C1 segment of cervical spinal cord (tissue), 14 donors: ENCODE data around the gene MAEA.
"Not testable (repeated sequence)": the region's sequence is repeated elsewhere in the genome, so short reads cannot be mapped to it uniquely, and the experiment has no call there.

Experiments
- DNase-seq, 14 donors: peaks; one replicate each; lab custom pipeline; 2025; lab: John Stamatoyannopoulos, UW

The MAEA gene

DNA sequence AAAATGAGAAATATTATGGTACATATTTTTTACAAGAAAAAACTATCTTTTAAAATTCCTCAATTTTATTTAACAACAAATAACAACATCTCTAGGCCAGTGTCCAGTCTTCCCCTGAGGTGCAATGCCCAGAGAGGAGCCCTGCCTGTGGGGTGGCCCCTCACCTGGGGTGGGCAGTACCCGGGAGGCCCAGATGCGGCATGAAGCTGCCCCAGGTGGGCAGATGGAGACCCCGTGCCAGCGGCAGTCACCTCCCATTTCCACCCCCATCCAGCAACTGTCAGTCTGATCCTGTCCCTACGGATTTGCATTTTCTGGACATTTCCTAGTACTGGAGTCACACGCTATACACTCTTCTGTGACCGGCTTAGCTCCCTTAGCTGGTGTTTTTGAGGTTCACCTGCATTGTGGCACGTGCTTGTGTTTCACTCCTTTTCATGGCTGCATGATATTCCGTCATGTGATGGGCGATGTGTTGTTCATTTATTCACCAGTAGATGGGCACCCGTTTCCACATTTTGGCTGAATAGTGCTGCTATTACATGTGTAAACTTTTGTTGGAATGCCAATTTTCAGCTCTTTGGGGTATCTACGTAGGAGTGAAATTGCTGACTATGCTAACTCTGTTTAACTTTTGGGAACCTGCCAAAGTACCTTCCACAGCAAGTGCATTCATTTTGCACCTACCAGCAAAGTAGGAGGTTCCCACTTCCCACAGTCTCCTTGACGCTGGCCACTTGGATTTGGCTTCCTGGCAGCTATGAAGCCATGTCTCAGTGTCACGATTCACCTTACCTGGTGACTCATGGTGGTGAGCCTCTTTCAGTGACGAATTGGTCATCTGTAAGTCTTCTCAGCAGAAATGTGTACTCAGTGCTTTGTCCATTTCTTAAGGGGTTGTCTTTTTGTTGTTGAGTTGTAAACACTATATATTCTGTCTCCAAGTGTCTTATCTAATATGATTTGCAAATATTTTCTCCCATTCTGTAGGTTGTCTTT lies 11.7 kb upstream of the MAEA start:
- no peak for DNase-seq

DNA sequence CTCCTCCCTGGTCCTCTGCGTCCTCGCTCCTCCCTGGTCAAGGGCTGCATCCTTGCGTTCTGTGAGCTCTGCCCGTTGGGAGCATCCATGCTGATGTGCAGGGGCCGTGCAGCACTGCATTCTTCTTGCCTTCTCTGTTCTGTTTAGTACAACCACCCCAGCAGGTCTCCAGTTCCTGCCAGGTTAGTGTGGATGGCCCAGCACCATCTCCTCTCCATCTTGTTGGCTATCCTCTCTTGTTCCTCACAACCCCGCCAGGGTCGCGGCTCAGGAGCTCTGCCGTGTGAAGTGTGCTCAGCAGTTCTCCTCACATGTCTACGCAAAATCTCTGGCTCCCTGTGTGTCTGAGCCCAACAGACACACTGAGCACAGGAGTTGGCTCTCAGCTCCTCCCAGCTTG lies 10.4 kb upstream of the MAEA start:
- DNase-seq, result no peak

DNA sequence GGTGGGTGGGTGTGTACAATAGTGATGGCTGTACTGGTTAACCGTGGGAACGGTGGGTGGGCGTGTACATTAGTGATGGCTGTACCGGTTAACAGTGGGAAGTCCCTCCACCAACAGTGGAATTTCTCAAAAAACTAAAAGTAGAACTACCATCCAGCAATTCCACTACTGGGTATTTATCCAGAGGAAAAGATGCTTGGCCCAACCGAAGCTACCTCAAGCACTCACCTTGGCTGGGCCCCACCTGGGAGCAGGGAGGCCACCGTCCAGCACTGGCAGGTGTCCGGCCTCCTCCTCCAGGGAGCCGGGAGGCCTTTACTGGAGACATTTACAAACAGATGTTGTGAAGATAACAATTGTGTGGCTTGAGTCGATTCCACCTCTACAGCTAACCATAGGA lies 6.0 kb upstream of the MAEA start:
- DNase-seq, result no peak

DNA sequence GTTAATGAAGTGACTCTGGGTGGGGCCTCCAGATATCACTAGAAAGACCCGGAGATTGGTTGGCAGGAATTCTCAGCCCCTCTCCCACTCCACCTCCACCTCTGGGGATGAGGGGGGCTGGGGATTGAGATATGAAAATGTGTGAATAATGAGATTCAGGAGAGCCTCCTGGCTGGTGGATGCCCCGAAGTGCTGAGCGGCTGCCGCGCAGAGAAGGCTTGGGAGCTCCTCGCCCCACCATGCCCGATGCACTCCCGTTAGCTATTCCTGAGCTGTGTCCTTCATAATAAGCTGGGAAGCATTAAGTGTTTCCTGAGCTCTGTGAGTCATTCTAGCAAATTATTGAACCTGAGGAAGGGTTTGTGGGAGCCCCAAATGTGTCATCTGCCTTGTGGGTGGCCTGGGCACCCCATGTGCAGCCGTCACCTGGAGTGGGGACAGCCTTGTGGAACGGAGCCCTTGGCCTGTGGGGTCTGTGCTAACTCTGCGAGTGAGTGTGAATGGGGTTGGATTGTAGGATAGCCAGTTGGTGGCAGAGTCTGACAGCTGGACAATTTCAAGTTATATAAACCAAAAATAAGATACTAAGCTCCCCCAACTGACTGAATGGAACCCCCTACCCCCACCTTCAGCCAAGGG lies 4.4 kb upstream of the MAEA start:
- no peak for DNase-seq

DNA sequence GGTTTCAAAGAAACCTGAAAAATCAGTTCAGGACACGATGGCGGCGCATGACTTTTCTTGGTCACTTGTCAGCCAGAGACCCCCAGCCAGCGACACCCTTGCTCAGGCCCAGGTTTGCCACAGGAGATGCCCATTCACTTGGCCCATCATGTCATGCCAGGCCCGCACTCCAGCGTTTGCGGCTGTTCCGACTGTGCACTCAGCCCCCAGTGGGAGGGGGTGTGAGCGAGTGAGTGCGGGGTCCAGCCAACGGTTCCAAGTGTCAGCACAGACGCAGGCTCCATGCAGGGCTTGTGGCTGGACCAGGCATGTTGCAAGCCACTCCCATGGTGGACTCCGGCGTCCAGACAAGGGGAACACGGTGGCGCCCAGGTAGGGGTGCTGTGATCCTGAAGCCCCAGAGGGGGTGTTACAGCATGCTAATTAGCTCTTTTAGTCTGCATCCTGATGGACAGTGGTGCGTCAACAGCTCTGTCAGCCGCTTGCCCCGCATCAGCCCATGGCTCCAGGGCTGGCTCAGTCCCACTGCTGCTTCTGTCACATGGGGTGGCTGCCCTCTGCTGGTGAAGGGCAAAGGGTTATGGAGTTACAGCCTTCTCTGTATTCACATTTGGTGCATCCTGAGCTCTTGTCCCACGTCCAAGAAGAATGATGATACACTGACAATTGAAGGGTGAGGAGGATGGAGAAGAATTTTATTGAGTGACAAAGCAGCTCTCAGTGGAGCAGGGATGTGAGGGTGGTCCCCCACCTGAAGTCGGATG lies 3.7 kb upstream of the MAEA start:
- no peak for DNase-seq

DNA sequence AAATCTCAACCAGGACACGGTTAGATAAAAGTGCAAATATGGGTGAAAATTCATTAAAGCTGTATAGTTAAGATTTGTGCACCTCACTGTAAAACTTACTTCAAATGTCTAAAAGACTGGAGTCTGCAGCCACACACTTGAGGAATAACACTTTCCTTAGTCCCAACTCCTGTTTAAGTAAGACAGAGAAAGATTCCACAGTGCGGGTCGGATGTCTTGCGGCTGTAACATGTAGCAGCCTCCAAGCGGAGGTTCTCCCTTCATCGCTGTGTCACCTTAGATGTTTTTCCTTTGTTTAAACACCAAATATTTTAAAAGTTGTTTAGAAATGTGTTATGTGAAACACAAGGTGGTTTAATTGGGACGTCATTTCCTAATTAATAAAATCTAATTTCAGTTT lies 905 bp upstream of the MAEA start:
- DNase-seq, result no peak

DNA sequence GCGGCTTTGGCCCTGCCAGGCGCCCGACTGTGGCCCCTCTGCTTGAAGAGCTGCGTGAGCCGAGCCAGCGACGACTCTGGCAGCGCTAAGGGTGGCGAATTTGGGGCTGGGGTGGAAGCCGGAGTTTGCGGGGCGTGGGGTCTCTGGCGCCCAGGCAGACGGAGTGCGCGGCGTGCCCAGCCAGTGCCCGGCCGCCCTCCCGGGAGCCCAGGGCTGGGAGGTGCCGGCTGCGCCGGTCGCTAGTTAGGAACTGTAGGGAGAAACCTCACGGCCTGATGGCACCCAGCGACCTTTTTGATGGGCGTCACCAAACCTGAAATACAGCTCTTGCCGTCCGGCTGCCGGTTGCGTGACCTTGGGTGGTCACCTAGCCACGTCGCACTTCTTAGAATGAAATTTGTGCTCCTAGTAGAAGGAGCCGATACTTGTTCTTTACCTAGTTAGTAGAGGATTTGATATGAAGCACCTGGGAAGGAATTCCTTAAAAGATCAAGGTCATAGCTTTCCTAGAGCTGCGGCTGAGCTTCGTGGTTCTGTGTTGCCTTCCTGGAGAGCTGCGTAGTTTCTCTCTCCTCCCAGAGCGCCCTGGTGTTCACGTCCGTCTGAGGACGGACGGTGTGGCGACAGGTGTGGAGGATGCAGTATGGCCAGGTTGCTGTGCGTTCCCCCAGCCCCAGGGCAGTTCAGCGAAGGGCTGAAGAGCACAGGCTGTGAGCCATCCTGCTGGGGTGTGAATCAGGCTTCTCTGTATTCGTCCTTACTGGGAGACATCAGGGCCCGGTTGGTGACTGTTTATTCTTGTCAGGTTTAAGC lies 680 bp downstream of the MAEA start:
- no peak for DNase-seq

DNA sequence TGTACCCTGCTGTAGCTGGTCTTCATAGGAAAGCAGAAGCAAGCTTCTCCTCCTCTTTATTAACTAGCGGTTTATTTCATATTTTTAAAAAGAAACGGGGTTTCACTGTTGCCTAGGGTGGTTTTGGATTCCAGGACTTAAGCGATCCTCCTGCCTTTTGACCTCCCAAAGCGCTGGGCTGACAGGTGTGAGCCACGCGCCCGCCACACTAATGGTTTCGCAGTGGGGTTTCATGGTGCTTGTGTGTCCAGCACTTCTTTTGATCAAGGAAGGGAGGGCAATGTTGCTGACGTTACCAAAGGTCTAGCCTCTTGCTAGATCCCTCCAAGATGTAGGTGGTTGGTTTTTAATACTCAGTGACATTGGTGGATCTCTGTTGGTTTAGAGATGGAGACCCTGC lies 1.4 kb downstream of the MAEA start:
- DNase-seq, result no peak

DNA sequence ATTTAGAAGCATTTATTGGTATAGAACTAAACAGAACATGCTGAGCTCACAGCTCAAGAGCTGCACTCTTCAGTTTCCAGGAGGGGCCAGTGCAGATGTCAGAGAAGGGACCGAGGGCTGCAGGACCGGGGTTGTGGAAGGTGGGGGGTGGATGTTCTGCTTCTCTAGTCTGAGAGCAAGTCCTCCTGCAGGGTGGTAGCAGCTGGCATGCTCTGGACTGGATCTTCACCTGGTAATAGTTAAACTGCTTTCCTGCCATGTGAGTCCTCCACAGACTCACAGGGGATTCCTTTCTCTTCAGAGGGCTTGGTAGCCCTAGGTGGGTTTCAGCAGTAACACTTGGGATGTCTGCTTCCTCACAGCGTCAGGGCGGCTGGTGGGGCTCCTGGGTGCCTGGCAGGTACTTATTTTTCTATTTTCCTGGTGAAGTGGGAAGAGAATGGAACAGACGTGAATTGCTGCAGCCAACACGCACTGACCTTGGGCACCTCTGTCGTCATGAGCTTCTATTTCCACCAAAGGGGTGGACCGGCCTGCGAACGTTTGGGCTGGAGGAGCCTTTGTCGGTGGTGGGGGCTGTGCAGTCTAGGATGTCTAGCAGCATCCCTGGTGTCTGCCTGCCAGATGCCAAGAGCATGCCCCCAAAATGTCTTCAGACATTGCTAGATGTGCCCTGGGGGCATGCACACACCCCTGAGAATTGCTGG lies 2.5 kb downstream of the MAEA start:
- no peak for DNase-seq

DNA sequence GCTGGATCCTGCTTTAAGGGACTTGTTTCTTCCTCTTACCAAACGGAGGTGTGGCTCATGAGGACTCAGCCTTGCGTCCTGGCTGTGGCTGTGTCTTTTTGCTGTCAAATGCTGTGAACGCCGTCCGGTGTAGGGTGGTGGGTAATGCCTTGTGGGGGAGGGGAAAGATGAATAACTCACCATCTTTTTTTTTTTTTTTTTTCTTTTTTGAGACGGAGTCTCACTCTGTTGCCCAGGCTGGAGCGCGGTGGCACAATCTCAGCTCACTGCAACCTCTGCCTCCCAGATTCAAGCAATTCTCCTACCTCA lies 3.0 kb downstream of the MAEA start:
- DNase-seq, result not testable (repeated sequence)

DNA sequence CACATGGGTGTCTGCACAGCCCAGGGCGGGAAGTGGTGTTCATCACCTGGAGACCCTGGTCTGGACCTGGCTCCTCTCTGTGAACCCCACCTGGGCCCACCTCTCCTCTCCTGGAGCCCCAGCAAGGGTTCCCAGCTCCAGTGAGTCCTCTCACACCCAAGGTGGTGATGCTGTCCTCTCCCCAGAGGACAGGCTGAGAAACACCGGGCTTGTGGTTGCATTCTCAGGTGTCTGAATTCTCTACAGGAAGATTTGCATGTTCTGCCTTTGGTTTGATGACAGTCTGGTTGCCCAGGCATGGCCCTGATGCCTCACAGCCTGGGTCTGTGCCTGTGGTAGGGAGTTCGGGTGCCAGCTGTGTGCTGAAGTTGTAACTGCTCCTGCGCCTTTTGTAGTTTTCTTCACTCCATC lies 3.8 kb downstream of the MAEA start:
- DNase-seq, result no peak

DNA sequence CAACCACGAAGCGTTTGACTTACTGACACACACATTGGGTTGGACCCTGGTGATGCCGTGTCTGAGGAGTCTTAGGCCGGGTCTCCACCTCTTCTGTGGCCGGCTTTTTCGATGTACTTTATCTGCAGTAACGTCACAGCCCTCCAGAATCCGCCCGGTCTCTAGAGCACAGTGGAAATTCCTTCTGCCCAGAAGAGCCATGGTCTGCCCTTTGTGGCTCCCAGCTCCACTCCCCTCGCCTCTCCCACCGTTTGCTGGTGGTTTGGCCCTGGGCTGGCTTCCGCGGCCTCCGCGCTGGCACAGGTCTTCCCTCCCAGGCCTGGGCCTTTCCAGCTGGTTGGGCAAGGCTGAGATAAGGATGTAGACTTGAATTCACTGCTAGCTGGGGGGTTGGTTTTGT lies 4.3 kb downstream of the MAEA start:
- DNase-seq, result no peak

DNA sequence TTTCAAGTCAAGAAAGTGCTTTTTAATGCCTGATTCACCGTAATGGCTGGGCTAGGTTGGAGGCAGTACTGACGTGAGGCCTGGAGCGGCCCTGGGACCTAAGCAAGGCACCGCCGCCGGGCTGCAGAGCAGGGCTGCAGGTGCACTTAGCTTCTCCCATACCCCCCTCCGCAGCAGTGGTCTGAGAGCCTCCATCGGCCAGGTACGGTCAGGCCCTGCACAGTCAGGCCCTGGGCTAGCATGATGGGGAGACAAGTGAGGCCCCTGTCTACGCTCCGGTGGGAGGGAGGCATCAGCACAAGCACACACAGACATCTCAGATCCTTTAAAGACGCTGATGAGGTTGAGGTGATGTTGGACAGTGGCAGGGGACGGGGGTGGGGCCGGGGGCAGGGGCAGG lies 4.7 kb downstream of the MAEA start:
- DNase-seq, result no peak

DNA sequence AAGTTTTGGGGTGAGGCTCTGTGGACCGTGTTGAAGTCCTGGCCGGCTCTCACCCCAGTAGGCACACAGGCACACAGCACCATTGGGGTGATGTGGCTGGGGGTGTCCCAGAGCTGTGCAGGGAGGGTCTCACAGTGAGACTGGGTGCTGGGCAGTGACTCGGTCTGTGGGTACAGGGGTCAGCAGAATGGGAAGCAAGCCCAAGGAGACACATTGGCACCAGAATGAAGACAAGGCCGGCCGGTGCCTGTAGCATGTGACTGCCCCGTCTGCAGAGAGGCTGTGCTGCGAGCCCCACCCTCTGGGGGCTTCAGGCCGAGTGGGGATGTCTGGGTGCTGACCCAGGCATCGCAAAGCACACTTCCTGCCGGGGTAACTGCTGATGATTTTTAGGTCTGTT lies 5.2 kb downstream of the MAEA start:
- no peak for DNase-seq

DNA sequence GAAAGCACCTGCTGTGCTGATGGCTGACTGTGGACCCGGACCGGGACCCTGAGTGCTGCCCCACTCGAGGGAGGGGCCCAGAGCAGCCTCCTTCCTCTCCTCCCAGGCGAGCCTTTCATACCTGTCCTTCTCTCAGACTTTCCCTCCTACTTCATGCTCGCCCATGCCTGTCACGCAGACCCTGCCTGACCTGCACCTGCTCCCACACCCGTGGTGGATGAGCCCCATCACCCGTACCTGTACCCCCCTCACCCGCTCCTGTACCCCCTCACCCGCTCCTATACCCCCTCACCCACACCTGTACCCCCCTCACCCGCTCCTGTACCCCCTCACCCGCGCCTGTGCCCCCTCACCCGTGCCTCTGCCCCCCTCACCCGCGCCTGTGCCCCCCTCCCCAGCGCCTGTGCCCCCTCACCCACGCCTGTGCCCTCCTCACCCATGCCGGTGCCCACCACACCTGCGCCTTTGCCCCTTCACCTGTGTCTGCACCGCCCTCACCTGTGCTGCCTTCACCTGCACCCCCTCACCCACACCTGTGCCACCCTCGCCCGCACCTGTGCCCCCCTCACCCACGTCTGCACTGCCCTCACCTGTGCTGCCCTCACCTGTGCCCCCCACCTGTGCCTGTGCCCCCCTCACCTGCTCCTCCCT lies 5.8 kb downstream of the MAEA start:
- no peak for DNase-seq

DNA sequence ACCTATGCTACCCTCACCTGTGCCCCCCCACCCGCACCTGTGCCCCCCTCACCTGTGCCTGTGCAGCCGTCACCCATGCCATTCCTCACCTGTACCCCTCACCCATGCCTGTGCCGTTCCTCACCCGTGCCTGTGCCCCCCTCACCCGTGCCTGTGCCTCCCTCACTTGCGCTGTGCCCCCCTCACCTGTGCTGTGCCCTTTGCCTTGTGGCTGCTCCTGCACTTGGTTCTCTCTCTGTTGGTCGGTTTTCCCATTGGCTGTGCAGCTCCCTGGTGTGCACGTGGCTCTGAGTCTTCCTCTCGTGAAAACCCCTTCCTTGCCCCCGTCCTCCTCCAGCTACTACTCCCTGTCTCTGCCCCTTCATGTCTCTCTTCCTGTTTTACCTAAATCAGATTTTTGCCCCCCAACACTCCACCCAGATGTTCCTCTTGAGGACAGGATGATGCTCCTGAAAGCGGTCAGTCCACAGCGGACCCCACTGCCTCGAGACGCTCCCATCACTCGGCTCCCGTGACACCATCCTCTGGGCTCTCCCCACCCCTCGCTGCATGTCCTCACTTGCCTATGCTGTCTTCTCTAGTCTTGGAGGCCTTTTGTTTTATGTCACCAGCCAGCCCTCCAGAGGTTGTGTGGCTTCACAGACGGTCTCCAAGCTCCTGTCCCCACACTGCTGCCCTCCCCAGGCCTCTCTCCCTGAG lies 6.8 kb downstream of the MAEA start:
- no peak for DNase-seq

DNA sequence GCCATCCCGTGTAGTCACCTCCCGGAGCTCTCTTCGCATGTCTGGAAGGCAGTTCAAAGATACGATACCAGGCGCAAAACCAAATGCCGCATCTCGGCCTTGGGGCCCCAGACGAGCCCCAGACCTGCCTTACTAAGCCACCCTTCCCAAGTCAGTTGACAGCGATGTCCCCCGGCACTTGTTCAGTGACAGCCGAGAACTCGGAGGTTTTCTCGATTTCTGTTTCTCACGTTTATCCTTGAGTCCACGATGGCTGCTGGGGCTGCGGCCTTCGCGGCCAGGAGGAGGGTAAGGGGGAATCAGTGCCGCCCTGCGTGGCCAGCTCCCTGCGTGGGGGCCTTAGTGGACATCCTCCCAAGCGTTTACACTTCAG lies 7.3 kb downstream of the MAEA start:
- no peak for DNase-seq

DNA sequence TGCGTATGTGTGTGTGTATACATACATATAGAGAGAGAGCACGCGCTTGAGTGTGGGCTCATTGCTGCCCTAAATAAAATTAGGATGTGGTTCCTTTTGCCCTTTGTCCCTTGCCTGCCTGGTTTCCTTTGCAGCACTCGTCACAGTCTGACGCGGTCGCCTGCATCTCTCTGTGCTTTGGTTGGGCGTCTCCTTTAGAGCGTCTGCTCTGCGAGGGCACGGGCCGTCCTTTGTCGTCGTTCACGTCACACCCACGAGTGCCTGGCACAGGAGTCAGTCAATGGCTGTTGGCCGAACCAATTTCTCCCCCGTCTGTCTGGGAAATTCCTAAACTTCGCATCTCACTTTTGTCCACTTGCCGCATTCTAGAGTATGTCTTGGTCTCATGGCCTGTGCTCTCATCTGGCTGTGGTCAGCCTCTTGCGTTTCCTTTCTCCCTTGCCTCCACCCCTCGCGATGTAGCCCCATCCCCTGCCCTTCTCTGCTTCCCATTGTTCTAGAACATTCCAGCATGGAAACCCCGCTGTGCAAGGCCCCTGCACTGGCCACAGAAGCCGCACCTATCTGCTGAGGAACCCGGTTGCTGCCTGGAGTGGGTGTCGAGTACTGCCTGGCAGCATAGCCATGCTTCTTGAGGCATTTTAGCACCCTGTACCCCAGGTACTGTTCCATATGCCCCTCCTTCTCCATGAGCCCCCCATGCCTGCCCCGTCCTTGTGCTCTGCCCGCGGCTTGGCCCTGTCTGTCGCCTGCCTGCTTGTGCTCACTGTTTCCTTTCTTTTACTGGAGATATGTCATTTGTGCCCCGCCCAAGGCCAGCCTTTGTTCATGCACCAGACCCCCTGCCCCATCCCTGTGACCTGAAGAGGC lies 8.0 kb downstream of the MAEA start:
- DNase-seq, result no peak

DNA sequence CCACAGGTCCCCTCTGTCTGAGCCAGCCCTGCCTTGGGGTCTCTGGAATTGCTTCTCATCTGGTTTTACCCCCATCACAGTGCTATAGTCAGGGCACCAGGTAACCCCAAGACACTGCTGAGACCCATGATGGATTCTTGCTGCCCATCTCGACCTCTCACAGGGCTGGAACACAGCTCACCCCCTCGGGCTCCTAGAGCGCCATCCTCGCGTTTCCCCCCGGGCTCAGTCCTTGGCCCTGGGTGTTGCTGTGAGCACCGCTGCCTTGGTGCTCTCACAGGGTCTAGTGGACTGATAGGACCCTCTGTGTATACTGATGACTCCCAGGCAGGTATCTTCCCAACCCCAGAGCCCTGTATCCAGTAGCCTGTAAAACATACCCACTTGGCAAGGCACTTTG lies 8.8 kb downstream of the MAEA start:
- DNase-seq, result no peak
